GM12878 (cell line): Measurements from ENCODE around the gene PTPRM. TPM values are rescaled to one million over a fixed set of nuclear protein-coding genes. Genes with fewer than 3 reads are reported as not detected.

ENCODE experiments used
- ATAC-seq: fragments of 200-7000 bp; cut with Tn5 transposase; 3 replicates; pipeline ENCODE4 v1.9.1; 2020; ENCODE audit warnings: mild to moderate bottlenecking, moderate library complexity
- BruUV-seq: library from RNA; stranded (reverse); fragments of 400-500 nt; replicated peaks from 2 replicates; lab custom pipeline; 2021; lab: Mats Ljungman, UMichigan
- CTCF ChIA-PET: fragments of 300-600 bp; sonication (Branson Sonifier 250); formaldehyde crosslinking; extraction: SDS; loops from one replicate; lab custom pipeline; 2021; ENCODE audit warnings: inconsistent platforms; lab: Yijun Ruan, JAX
- POLR2A ChIA-PET: fragments of 350-600 bp; formaldehyde crosslinking; extraction: SDS; loops from one replicate; lab custom pipeline; 2021; ENCODE audit warnings: inconsistent platforms; lab: Charles Lee
- RAD21 ChIA-PET: fragments of 300-600 bp; sonication (Branson Sonifier 250); formaldehyde crosslinking; loops from one replicate; lab custom pipeline; 2023; ENCODE audit warnings: antibody characterized with exemption; ENCODE audit not compliant: unreplicated experiment; lab: Charles Lee
- SMC1A ChIA-PET: fragments of 300-600 bp; sonication (Branson Sonifier 250); formaldehyde crosslinking; loops from one replicate; lab custom pipeline; 2023; ENCODE audit not compliant: unreplicated experiment, uncharacterized antibody; lab: Charles Lee
- DNase-seq: peaks from one replicate; pipeline ENCODE4 v3.0.0-alpha.2; 2011; ENCODE audit warnings: low read depth, low spot score
- FAIRE-seq: peaks from 3 replicates; lab custom pipeline; 2011; peaks lifted over from hg19 to GRCh38; lab: Jason Lieb, UNC
- H2AFZ ChIP-seq: 2 replicates; pipeline ENCODE4 v1.6.0; 2011; ENCODE audit warnings: low read depth, low read length, control low read depth; ENCODE audit not compliant: control insufficient read depth
- H3K27ac ChIP-seq: 2 replicates; pipeline ENCODE4 v1.5.1; 2011; ENCODE audit warnings: control low read depth; ENCODE audit not compliant: control insufficient read depth, insufficient read depth
- H3K27me3 ChIP-seq, 2 experiments: replicated peaks in 1 of 2; 2 replicates each; pipeline versions ENCODE4 v1.6.0 to v1.6.1; 2011; ENCODE audit warnings: low read length in 1 of 2; ENCODE audit not compliant: control insufficient read depth in 2 of 2, insufficient read depth in 2 of 2
- H3K36me3 ChIP-seq, 2 experiments: 2 replicates each; pipeline ENCODE4 v1.5.1; 2011; ENCODE audit warnings: low read length in 1 of 2; ENCODE audit not compliant: control insufficient read depth in 2 of 2, insufficient read depth in 2 of 2
- H3K4me1 ChIP-seq: 2 replicates; pipeline ENCODE4 v1.6.1; 2011; ENCODE audit warnings: mild to moderate bottlenecking, low read length, moderate library complexity, mixed read lengths; ENCODE audit not compliant: control insufficient read depth, insufficient read depth
- H3K4me2 ChIP-seq: 2 replicates; pipeline ENCODE4 v1.6.0; 2011; ENCODE audit warnings: control low read depth; ENCODE audit not compliant: control insufficient read depth, insufficient read depth
- H3K4me3 ChIP-seq: fragments of 200-600 bp; sonication (generic); 2 replicates; pipeline ENCODE4 v1.5.1; 2016
- H3K79me2 ChIP-seq: 2 replicates; pipeline ENCODE4 v1.6.0; 2011; ENCODE audit warnings: low read length; ENCODE audit not compliant: control insufficient read depth, insufficient read depth
- H3K9ac ChIP-seq: 2 replicates; pipeline ENCODE4 v1.8.0; 2011; ENCODE audit warnings: low read length, control low read depth, mixed read lengths; ENCODE audit not compliant: control insufficient read depth, insufficient read depth
- H3K9me3 ChIP-seq: replicated peaks from 3 replicates; pipeline ENCODE4 v1.5.1; 2011; ENCODE audit warnings: mild to moderate bottlenecking, low read length; ENCODE audit not compliant: control insufficient read depth, insufficient read depth
- H4K20me1 ChIP-seq: 2 replicates; pipeline ENCODE4 v1.6.0; 2011; ENCODE audit not compliant: control insufficient read depth, insufficient read depth
- BCL3 ChIP-seq: IDR thresholded peaks from 2 replicates; pipeline ENCODE4 v1.6.1; 2011; ENCODE audit warnings: borderline replicate concordance, low read depth, mild to moderate bottlenecking, moderate library complexity, low read length; ENCODE audit not compliant: insufficient read depth, poor library complexity, severe bottlenecking
- BCLAF1 ChIP-seq: fragments of 450-650 bp; IDR thresholded peaks from 2 replicates; pipeline ENCODE4 v1.6.1; 2017; ENCODE audit warnings: antibody characterized with exemption, mild to moderate bottlenecking, moderate library complexity
- E2F8 ChIP-seq: fragments of 450-650 bp; IDR thresholded peaks from 2 replicates; pipeline ENCODE4 v1.6.1; 2018; ENCODE audit warnings: mild to moderate bottlenecking, low read depth, moderate library complexity; ENCODE audit not compliant: partially characterized antibody
- EP300 ChIP-seq, 2 experiments: fragments of 150-350 bp in 1 of 2; IDR thresholded peaks; 2 replicates each; pipeline ENCODE4 v1.6.1; 2011 to 2012; ENCODE audit warnings: low read depth in 2 of 2, low read length in 2 of 2, borderline replicate concordance in 1 of 2, improper control_type of control experiment in 1 of 2, inconsistent platforms in 1 of 2; ENCODE audit not compliant: control insufficient read depth in 1 of 2
- TCF3 ChIP-seq: IDR thresholded peaks from 2 replicates; pipeline ENCODE4 v1.6.1; 2012; ENCODE audit warnings: low read depth, mild to moderate bottlenecking, low read length, borderline replicate concordance; ENCODE audit not compliant: insufficient read depth
- ZNF207 ChIP-seq: fragments of 450-650 bp; IDR thresholded peaks from 2 replicates; pipeline ENCODE4 v1.6.1; 2014; ENCODE audit warnings: antibody characterized with exemption, mild to moderate bottlenecking, borderline replicate concordance
- WGBS: methylation state at CpG from one replicate; pipeline ENCODE4 v1.1.6; 2016; ENCODE audit warnings: low lambda C conversion rate; ENCODE audit not compliant: insufficient replicate concordance, insufficient coverage; ENCODE audit errors: missing lambda C conversion rate; 5-methylcytosine and 5-hydroxymethylcytosine counted together
- in situ Hi-C: fragments of 300-500 bp; cut with MboI; formaldehyde crosslinking; loops from 9 replicates; pipeline ENCODE4 v1.14.3; 2018; ENCODE audit warnings: mixed read lengths
- intact Hi-C: fragments of 100-400 bp; cut with micrococcal nuclease; formaldehyde crosslinking; loops from one replicate; pipeline ENCODE4 v1.14.2; 2022; ENCODE audit not compliant: unreplicated experiment
- polyA plus RNA-seq, 11 experiments: library from polyadenylated mRNA; depleted of rRNA in 4 of 11; unstranded in 6 of 11; stranded (reverse) in 5 of 11; fragments of >200 nt; fragmentation: Nextera tagmentation in 4 of 11; fragmentation: Illumina TruSeq in 1 of 11; extraction: Ambion mirVana in 4 of 11; extraction: Trizol in 1 of 11; gene quantifications; 1 replicate in 1 of 11; 2 replicates in 10 of 11; pipeline versions ENCODE4 v1.2.1 to v1.2.3, GENCODE V29; 2011 to 2016; ENCODE audit warnings: inconsistent platforms in 2 of 11, missing spikeins in 2 of 11, low read depth in 1 of 11
- total RNA-seq, 4 experiments: library from RNA; depleted of rRNA in 3 of 4; stranded (reverse); fragments of >200 nt in 3 of 4; fragmentation: Illumina TruSeq in 1 of 4; extraction: Trizol in 1 of 4; gene quantifications; 2 replicates each; pipeline versions ENCODE4 v1.2.1 to v1.2.3, GENCODE V29; 2013 to 2021

Gene PTPRM
- total and polyA plus RNA-seq, 10 of the 15 experiments (the other 5 are each of a cell fraction or from before 2014, with no cell fraction given), result 0.07 to 22.6 (median 0.60) TPM

GRCh38 chr18:8229787-8230186 lies 662.7 kb downstream of the PTPRM start:
- WGBS, result 28% methylated on average over 3 of the region's 3 CpGs
- SMC1A ChIA-PET, result no interaction called here
- no TSS peak for BruUV-seq

More at GRCh38 chr18:8229787-8230186, 662.7 kb downstream of the PTPRM start:
- Histone ChIP-seq H3K4me2 (no peak overlapping the region), H3K4me3 (no peak overlapping the region), H3K27me3 (no peaks in the 10 kb centered on the region), H3K4me1 (no peaks in the 10 kb centered on the region), H3K9me3 (no peaks in the 10 kb centered on the region), H3K27ac (no peak overlapping the region), H3K9ac (no peak overlapping the region), H2AFZ (no peak overlapping the region), H4K20me1 (no peaks in the 10 kb centered on the region), H3K36me3 (no peaks in the 10 kb centered on the region), H3K79me2 (no peaks in the 10 kb centered on the region)
- ChIA-PET POLR2A (no interaction called here), CTCF (no interaction called here), RAD21 (no interaction called here)
- intact Hi-C loops, result no loop called here
- DNase-seq, result no peak
- no peak for FAIRE-seq
- in situ Hi-C loops, result no loop called here
- no peak for ATAC-seq
- no peak for TF ChIP-seq E2F8
- no peak for TF ChIP-seq BCLAF1
- TF ChIP-seq BCL3, result no peak
- TF ChIP-seq EP300 (IDR thresholded peaks at IDR 0.05; ENCODE audit: borderline replicate concordance in 1 of 2, control insufficient read depth in 1 of 2, low read depth in 2 of 2, low read length in 2 of 2), result no peak
- no peak for TF ChIP-seq ZNF207
- no peak for TF ChIP-seq TCF3
